GM21360 (cell line): ENCODE measurements around the gene SMARCD3.

ENCODE experiments used
- ATAC-seq: cut with Tn5 transposase; IDR thresholded peaks from one replicate; pipeline ENCODE4 v1.9.1; 2021; ENCODE audit warnings: mild to moderate bottlenecking, moderate library complexity; ENCODE audit not compliant: unreplicated experiment

The SMARCD3 gene

GRCh38 chr7:151248346-151249033 lies at the start of gene SMARCD3:
Gene SMARCD3 (minus strand): TSS chr7:151248694. CDS start chr7:151248562, 132 bp downstream.
- no peak for ATAC-seq

DNA sequence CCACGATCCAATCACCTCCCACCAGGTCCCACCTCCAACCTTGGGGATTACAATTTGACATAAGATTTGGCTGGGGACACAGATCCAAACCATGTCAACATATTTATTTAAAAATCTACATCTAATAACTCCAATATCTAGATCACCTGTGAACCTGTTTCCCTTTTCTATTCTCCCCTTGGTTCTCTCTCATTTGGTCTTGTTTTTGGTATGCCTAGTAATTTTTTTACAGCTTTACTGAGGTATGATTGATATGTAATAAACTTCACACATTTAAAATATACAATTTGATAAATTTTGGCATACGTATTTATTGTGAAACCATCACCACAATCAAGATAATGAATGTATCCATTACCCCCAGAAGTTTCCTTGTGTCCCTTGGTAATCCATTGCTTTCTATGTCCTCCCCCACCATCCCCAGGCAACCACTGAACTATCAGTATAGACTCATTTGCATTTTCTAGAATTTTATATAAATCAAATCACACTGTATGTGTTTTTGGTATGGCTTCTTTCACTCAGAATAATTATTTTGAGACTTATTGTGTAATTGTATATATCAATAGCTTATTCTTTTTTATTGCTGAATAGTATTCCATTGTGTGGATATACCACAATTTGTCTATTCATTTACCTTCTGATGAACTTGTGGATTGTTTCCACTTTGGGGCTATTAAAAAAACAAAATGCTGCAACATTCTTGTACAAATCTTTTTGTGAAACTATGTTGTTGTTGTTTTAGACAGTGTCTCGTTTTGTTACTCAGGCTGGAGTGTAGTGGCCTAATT lies 47.9 kb upstream of the SMARCD3 start:
- ATAC-seq, result no peak

GRCh38 chr7:151292850-151293249 lies 44.4 kb upstream of the SMARCD3 start:
- ATAC-seq, result no peak

DNA sequence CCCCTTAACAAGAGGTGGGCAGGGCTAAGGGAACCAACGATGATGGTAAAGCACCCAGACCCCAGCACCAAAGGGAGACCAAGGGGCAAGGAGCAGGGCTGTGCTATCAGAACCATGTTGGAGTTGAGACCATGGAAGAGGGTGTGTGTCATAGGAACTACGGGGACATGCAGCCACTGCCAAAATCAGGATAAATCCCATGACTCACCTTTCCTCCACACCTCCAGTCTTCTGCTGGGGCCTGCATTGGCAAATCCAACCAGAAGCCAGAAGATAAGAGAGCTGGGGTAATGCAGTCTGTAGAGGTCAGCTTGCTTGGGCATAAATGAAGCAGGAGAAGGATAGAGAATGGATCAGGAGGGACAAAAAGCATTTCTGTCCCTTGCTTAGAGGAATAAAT lies 42.7 kb upstream of the SMARCD3 start:
- ATAC-seq, result no peak

GRCh38 chr7:151290355-151290760 lies 41.9 kb upstream of the SMARCD3 start:
- ATAC-seq, result no peak

GRCh38 chr7:151289891-151290290 lies 41.4 kb upstream of the SMARCD3 start:
- no peak for ATAC-seq

DNA sequence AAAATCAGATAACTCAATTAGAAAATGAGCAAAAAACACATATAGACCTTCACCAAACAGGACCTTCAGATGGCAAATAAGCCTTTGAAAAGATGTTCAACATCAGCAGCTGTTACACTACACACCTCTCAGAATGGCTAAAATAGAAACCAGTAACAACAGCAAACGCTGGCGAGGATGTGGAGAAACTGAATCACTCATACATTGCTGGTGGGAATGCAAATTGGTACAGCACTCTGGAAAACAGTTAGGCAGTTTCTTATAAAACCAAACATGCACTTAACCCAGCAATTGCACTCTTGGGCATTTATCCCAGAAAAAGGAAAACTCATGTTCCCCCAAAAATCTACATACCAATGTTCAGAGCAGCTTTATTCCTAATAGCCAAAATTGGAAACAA lies 37.7 kb upstream of the SMARCD3 start:
- no peak for ATAC-seq

DNA sequence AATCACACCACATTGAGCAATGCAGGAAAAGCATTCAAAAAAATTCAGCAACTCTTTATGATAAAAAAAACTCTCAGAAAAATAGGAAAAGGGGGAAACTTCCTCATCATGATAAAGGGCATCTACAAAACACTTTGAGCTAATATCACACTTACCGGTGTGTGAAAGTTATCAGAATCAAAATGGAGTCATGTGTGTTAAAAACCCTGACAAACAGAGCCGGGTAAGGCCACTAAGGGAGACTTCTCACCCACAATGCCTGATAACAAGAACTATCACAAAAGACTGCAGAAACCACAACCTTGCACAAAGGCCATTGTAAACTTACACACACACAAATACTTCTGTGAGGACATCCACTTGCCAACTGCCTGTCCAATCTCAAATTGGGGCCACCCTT lies 34.8 kb upstream of the SMARCD3 start:
- ATAC-seq, result no peak

DNA sequence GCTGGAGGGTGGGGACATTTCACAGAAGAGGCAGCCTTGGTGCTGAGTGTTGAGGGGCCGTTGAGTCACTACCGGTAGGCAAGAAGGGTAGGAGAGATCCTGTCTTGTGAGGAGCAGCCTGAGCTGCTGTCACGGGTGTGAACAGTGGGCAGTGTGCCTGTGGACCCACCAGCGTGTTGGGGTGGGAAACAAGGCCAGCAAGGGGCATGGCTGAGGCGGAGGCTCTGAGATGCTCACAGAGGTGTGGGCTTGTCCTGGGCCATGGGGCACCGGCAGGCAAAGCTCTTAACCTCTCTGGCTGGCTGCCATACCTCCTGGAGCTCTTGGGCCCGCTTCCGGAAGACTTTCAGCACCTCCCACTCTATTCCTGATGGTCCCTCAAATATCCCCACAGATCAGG lies 33.6 kb upstream of the SMARCD3 start:
- no peak for ATAC-seq

DNA sequence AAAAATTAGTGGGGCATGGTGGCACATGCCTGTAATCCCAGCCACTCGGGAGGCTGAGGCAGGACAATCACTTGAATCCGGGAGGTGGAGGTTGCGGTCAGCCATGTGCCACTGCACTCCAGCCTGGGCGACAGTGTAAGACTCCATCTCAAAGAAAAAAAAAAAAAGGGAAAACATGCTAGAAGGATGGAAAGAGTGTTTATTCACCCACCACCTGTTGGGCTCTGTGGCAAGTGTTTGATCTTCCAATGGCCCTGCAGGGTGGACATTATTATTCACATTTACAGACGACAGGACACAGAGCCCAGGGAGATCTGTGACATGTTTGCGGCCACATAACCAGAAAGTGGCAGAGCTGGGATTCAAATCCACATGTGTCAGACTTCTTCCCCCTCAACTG lies 33.2 kb upstream of the SMARCD3 start:
- no peak for ATAC-seq

DNA sequence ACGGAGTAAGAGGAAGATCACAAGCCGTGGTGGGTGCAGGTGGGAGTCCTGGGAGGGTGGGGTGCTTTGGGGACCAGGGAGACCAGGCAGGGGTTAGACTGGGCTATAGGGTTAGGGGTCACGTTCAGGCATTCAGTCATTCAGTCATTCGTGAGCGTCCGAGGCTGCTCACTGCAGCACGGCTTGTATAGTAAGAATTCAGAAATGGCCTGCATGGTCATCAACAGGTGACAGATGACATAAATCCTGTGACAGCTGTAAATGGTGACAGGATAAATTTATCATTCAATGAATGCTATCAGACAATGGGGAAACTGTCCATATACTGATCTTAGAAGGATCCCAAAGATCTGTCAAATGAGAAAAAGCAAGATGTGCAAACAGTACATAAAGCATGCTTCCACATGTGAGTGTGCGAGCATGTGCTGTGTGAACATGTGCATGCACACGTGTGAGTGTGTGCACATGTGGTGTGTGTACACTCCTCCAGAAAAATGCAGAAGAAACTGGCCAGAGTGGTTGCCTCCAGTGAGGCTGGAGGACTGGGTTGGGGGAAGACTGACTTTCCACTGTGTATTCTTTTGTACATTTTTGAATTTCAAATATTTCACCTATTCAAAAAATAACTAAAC lies 32.0 kb upstream of the SMARCD3 start:
- ATAC-seq, result no peak

DNA sequence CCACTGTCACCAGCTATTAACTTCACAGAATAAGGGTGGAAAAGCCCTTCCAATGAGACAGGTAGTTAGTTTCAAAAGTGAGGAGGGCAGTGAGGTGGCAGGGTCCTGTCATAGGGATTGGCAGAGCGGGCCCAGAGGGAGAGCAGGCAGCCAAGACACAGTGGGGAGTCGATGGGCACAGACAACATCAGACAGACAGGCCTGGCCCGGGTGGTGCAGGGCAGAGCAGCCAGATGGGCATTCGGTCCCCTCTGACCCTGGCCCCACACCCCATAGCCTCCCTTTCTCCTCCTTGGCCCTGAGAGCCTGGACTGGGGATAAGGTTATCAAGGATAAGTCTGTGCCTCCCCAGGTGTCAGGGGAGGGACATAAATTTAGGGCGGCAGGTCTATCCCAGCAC lies 31.4 kb upstream of the SMARCD3 start:
- ATAC-seq, result no peak

DNA sequence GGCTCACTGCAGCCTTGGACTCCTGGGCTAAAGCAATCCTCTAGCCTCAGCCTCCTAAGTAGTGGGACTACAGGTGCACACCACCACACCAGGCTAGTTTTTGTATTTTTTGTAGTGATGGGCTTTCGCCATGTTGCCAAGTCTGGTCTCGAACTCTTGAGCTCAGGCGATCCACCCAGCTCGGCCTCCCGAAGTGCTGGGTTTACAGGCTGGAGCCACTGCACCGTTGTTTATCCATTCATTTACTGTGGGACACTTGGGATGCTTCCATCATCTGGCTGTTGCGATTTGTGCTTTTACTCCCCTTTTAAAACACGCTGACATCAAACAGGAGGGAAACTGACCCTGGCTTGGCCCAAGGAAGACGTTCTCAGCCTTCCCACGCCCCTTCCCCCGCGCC lies 30.5 kb upstream of the SMARCD3 start:
- ATAC-seq, result no peak

- no peak for ATAC-seq
Observed at GRCh38 chr7:151277631-151278030, 29.1 kb upstream of the SMARCD3 start.

DNA sequence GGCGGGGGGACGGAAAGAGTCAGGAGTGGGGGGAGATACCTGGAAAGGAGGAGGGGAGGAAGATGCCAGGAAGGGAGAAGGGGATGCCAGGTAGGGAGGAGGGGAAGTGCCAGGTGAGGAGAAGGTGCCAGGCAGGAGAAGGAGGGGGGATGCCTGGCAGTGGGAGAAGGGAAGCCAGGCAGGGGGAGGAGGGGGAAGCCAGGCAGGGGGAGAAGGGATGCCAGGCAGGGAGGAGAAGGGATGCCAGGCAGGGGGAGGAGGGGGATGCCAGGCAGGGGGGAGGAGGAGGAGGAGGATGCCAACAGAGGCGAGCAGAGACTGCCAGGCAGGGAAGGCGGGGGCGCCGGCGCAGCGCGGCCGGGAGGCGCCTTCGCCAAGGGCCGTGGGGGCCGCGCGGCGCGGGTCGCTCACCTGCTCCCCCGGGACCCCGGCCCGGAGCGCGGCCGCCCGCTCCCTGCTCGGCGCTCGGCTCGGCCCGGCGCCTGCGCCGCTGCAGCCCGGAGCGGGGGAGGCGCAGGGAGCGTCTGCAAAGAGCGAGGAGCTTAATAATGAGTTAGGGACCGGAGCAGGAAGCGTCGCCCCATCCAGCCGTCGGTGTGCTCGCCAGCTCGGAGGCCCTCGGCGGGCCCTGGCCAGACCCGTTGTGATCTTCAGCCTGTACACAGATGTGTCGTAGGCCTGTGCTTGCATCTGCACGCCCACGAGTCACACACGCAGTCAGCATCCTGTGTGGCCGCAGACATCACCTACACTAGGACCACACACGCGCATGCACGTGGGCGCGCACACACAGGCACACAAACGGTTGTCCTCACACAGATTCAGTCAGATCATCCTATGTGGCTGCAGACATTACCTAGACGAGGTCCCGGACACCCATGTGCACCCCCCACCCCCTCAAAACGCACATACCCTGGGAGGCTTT lies 28.4 kb upstream of the SMARCD3 start:
- no peak for ATAC-seq

- no peak for ATAC-seq
Observed at GRCh38 chr7:151275813-151276577, 27.5 kb upstream of the SMARCD3 start.

DNA sequence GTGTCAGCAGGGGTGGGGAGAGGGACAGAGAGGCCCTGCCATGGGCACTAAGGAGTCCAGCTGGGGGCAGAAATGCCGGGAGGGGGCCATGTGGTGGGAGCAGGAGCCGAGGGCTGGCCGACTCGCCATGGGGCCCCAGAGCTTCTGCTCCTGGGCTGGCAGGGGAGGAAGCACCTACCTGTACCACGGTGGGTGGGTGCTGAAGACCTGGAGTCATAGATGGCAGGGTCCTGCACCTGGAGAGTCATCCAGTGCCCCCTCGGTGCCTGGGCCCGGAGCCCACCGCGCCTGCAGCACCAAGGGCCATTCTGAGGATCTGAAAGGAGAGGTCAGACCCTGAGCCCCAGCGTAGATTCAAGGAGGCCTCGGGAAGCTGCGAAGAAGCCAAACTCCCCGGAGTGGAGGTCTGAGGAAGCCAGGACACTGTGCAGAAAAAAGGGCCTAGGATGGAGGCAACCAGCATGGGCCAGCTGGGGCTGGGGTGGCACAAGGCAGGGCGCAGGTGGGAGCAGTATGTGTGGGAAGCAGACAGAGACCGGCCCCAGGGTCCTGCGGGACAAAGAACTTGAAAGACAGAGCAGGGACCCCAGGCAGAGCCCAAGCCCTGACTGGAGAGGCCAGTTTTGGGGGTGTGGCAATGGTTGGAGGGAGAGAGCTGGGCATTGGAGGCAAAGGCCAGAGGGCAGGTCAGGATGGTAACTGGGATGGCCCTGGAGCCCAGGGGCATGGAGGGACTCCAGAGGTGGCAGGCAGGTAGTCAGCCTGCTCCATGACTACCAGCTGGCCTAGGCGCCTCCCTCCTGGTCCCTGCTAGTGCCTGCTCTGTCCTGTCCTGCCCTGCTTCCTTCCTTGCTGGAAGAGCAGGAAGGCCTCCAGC lies 26.7 kb upstream of the SMARCD3 start:
- no peak for ATAC-seq

DNA sequence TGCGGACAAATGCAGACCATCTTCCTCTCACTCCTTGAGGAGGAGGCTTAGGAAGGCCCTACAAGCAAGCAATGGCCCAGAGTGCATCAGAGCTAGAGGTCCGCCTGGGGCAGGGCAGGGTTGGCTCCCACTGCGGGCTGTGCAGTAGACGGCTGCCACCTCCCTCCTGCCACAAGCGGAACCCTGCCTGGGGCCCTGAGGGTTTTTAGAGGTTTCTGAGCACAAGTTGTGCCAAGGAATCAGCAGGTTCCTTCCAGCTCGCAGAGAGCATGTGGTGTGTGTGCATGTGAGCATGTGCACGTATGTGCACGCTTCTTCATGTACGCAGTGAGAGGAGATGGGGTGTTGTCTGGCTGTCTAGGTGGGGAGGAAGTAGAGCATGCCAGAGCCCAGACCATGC lies 25.9 kb upstream of the SMARCD3 start:
- ATAC-seq, result no peak

- ATAC-seq, result no peak
Observed at GRCh38 chr7:151273651-151274390, 25.3 kb upstream of the SMARCD3 start.
